Hematopoietic multipotent progenitor cell treated with erythropoietin and hydrocortisone succinate and interleukin-3 and kit ligand, for 17 days (in vitro differentiated cells): ENCODE measurements around the gene ANKRD35.
"Not testable (repeated sequence)": the region's sequence is repeated elsewhere in the genome, so short reads cannot be mapped to it uniquely, and the experiment has no call there.

Source experiments
- DNase-seq: peaks from one replicate; pipeline ENCODE4 v3.0.0-alpha.2; 2015; ENCODE audit warnings: low spot score

ANKRD35 gene

DNA sequence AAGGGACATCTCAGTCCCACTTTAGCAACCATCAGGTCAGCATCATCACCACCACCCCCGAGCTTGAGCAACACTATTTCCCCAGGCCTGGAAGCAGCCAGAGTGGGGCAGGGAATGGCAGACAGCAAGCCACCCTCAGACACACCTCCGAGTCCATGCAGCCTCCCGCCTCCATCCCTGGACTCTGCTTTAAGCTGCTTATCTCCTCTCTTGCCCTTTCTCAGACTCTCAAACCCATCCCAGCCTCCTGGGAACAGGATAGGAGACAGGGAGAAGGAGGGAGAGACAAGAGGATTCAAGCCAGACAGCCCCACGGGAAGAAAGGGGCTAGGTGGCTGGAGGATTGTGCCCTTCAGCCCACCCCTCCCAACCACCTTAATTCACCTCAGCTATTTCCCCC, 28.5 kb downstream of the ANKRD35 start:
- DNase-seq: no peak

DNA sequence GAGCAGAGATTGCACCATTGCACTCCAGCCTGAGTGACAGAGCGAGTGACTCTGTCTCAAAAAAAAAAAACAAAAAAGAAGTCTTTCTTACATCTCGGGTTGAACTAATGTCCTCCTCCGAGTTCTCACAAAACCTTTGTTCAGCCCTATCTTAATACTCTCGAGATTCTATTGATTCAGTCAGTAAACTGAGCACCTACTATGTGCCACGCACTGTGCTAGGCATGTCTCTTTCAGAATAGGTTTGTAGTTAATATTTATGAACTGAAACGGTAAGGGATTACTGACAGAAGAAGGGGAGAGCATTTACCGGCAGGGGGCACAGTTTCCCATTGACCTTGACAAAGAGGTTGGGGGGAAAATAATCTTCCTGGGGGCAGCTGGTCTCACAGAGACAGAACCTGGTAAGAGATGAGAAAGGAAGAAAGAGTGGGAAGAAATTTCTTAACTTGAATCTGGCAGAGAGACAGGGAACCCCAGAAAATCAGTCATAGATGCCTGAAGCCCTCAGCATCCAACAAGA, 30.2 kb downstream of the ANKRD35 start:
- DNase-seq: no peak

DNA sequence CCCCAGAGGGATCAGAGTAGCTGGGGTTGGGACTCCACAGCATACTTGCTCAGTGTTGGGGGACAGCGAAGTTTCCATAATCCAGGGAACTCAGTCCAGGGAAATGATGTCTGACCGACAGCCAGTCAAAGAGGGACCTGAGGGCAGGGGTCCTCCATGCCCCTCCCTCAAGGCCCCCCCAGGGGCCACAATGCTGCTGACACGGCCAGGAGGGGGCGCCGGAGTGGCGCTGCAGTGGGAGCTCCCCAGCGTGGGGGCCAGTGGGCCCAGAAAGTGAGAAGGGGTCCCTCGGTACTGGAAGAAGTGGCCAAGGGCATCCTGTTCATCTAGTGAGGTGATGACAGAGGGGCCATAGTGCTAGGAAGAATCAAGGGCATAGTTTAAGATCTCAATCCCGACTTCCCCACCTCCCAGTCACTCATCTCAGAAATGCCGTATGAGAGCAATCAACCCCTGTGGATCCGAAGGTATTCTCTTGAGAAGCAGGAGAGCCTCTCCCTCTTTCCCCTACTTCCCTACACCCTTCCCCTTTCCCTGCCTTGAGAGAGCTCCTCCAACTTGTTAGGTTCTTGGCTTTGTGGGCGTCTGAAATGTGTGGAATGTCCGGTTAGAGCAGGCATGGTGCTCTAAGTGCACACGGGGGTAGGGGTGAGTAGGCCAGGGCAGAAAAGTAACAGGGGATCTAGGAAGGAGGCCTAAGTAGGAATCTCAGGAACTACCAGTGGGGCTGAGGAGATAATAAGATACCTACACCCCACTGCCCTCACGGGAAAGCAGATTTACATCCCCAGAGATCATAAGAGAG, 36.1 kb downstream of the ANKRD35 start:
- DNase-seq: no peak

DNA sequence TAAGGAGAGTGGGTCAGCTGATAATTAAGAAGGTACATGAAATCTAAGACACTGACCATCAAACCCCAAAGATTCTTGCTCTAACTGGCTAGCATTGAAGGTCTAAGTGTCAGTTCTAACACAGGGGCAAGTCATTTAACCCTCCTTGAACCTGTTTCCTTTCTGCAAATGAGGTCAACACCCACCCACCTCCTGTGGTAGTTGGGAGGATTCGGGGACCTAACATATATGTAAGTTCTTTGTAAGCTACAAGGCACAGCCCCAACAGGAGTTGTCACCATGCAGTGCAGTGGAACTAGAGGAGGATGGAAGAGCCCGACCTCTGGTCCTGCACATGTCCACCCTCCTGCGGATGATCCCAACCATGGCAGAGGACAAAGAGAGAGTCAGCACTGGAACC, 37.8 kb downstream of the ANKRD35 start:
- DNase-seq: no peak

DNA sequence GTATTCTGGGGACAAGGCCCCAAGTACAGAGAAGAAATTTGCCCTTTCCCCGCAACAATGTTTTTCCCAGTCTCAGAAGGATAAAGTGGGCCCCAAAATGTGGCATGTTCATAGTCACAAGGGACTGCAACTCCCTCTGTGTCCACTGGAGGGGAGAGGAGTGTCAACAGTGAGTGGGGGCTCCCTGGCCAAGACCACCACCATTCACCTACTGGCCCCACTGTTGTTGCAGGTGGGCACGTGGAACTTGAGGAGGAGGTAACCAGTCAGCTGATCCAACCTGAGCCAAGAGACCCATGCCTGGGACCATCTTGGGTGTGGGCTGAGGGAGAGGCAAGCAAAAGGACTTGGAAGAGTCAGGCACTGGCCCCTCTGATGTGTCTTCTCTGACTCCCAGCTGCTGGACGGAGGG, 39.5 kb downstream of the ANKRD35 start:
- peak; percentile 37 for DNase-seq

DNA sequence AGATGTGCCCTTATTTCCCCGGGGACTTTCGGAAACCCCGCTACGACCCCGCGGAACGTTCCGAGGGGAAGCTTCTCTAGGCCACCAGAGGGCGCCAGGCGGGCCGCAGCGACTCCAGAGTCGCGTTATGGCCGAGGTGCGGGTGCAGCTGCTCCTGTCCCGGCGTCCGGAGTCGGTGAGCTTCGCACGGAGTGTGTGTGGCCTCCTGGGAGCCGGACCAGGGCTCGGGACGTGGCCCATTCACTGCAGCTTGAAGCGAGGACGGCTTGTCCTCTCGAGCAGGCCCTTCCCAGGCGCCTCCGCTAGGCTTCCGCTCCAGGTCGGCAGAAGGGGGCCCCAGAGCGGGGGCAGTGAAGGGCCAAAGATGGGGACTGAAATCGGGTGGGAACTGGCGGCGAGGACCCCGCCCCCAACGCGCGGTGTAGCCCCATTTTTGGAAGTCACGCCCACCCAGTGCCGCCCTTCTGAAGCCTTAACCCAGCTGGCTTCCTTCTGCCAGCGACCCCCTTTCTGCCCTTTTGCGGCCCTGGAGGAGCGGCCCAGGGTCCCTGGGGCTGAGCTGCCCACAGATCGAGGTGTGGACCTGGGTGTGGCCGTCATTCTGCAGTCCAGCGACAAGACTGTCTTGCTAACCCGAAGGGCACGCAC, 40.0 kb downstream of the ANKRD35 start, which contains the start of gene NUDT17:
TSS of gene NUDT17 (plus strand) at position 117 of the 648 bp plus-strand sequence. CDS start at position 128, 11 bp downstream.
- DNase-seq: peak; percentile 85

DNA sequence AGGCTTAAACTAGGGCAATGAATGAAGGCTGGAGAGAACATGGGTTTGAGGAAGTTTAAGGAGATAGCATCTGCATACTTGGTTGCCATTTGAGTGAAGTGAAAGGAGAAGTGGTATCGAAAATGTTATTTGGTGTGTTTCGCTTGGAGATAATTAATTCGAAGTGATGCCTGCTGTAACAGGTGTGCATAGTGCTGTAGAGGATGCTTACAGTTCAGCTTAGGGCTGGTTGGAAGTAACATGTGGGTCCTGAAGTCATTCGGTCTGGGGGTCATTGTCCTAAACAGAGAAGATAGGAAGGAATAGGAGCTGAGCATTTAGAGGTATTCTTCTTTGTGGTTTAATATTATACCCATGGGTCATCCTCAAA, 40.5 kb downstream of the ANKRD35 start:
- no peak for DNase-seq

DNA sequence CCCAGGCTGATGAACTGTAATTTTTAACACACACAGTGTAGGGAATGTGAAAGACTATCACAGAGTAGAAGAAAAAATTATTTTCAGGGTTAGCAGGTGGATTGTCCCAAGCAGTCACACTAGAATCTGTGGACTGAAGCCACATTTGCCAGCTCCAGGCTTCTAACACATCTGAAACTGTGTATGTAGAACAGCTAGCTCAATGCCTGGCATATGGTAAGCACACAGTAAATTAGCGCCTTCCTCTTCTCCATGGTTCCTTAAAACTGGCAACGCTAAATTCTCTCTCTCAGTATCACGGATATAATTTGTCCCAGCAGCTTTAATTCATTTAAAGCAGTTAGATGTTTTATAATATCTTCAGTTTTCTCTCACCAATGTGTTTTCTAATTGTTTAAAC, 42.6 kb downstream of the ANKRD35 start:
- DNase-seq: no peak

DNA sequence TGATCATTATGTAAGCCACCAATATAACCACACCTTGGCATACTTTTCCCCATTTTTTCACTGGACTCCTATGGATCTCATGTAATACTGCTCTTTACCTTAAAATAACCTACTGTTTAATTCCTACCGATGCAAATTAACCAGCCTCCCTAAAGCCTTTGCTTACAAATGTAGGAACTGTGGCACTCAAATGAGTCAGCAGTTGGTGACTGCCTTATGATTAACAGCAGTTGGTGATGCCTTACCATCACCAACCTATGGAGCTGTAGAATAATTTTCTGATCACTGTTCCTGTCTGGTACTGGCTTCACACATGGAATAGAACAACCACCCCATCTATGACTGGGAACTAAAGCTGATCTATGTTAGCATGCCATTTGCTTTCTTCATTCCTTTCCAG, 48.0 kb downstream of the ANKRD35 start:
- no peak for DNase-seq

DNA sequence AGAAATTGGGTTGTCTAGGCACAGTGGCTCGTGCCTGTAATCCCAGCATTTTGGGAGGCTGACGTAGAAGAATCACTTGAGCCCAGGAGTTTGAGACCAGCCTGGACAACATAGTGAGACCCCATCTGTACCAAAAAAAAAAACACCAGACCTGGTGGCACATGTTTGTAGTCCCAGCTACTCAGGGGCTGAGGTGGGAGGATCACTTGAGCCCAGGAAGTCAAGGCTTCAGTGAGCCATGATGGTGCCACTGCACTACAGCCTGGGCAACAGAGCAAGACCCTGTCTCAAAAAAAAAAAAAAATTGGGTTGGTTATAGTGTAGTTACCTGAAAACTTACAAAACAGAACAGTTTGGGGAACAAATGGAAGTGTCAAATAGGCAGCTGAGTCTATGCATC, 54.9 kb downstream of the ANKRD35 start:
- DNase-seq: not testable (repeated sequence)

DNA sequence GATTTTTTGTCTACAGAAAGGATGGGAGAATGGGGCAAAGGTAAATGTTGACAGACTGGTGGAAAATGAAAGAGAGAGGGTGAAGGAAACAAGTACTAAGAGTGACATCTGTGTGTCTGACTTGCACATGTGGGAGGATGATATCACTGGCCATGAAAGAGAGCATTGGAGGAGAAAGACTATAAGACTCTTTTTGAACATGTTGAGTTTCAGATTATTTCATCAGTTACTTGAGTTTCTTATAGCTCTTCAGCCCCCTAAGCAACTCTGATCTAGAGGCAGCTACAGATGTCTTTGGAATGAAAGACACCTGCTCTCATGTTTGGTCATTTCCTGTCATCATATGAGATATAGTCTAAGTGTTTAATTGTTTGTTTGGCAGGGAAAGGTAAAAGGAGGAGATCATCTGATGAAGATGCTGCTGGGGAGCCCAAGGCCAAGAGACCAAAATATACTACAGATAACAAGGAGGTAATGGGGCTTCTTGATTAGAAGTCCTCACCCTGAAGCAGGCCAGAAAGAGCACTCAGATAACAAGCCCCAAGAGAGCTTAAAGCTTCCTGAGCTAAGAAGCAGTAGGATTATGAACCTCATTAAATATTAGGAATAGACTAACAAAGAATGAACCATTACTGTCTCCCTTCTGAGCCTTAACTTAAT, 57.2 kb downstream of the ANKRD35 start:
- peak; percentile 74 for DNase-seq

DNA sequence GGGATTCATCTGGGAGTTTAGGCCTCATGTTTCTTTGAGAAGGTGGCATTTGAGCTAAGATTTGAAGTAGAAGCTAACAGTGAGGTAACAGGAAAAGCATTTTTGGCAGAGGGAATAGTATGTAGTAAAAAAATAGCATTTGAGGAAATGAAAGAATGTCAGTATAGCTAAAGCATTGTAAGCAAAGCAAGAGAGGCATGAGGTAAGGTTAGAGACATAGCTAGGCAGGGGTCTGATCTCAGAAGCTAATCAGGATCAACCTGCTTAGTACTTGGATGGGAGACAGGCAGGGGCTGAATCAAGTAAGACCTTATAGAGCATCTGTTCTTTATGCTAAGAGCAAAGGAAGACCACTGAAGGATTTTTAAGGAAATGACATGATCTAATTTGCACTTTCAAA, 57.7 kb downstream of the ANKRD35 start:
- DNase-seq: no peak

DNA sequence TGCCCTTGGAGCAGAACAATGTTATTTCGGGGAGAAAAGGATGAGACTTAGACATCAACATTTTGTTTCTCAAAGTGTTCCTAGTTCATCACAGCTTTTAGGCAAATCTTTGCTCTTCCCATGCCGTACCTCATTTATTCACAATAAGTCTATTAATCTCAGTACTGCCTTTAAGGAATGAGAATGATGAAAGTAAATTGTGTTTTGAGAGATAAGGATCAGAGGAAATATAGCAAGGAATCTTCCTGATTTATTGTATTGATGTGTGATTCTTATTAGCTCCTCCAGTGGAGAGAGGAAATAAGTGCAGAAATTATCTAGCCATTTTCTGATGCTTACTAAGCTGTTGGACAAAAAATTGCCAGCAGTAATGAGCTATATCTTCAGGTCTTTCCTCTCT, 59.6 kb downstream of the ANKRD35 start:
- DNase-seq: peak; percentile 39

DNA sequence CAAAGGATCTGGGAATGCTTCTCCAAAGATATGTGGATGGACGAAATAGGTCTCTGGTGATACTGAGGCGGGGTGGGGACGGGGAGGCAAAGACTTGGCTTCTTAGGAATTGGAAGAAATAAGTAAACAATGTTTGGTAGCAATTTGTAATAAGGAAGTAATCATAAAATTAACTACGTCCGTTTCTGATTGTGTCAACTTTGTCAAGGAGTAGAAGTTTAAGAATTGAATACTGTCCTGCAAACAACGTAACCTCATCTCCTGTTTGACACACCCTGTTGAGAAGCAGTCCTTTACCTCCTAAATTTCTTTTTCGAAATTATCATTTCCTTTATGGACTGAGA, 61.2 kb downstream of the ANKRD35 start:
- DNase-seq: peak; percentile 52

DNA sequence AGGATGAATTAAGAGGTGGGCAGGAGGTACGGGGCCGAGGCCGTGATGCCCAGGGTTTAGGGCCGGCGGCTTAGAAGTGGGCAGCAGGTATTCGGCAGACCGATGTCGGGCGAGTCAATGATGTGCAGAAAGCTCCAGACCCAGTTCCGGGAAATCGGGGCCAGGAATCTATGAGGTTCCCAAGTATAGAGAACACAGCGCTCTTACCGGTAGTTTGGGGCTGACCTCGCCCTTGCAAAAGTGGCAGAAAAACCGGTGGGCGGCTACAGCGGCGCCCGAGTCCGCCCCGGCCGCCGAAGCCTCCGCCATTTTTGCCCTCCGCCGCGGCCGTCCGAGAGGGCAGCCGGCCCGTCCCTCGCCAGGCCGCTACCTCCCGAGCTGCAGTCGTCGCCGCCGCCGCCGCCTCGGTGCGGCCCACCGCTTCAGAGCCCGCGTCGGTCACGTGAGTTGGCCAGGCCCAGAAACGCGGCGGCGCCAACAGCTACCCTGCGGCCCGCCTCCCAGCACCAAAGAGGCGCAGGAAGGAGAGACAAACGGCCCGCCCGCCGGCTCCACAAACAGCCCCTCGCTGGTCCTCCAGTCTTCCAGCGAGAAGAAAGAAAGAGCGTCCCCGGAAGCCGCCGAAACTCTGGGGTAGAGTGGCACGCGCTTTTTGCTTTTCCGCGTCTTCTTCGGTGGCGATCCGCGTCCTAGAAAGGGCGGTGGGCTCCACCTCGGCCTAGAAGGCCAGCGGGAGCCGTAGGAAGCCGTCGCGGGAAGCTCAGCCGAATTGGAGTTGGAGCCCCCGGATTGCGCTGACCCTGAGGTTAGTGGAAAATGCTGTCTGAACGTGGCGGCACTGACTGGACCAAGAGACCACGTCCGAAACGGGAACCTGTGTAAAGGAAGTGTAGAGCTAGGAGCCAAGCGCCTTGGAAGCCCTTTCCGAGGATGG, 61.8 kb downstream of the ANKRD35 start, which contains the start of the genes POLR3C and RNF115:
TSS of gene POLR3C (plus strand) at position 636 of the 934 bp plus-strand sequence. CDS start 1,577 bp downstream, outside the sequence.
TSS of gene RNF115 (minus strand) at position 531 of the 934 bp plus-strand sequence. CDS start at position 309, 222 bp downstream.
- peak; percentile 84 for DNase-seq

DNA sequence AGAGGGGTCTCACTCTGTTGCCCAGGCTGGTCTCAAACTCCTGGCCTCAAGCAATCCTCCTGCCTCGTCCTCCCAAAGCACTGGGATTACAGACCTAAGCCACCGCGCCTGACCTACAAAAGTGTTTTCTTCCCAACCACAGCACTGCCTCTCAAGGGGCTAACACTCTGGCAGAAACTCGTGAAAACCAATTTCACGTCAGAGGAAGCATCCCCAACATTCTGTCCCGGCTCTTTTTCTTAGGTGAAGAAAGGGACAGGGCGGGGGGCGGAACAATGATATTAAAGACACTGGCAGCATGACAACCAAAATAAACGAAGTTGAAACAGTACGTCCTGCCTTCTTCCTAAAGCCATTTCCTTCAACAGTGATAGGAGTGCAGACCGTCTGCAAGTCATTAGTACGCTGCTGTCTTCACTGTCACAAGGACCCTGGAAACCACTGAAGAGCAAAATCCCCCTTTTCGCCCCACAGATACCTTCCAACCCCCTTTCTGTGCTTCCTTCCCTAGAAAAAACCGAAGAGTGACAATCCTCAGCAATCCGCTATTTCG, 62.8 kb downstream of the ANKRD35 start:
- DNase-seq: not testable (repeated sequence)

DNA sequence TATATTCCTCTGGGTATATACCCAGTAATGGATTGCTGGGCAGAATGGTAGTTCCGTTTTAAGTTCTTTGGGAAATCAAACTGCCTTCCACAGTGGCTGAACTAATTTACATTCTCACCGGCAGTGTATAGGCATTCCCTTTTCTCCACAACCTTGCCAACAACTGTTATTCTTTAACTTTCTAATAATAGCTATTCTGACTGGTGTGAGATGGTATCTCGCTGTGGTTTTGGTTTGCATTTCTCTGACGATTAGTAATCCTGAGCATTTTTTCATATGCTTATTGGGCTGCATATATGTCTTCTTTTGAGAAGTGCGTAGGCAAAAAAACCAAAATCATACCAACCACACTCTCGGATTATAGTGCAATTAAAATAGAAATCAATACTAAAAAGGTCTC, 67.6 kb downstream of the ANKRD35 start:
- DNase-seq: not testable (repeated sequence)
